GM19468 (cell line): ENCODE data around the gene TCOF1.

Experiments used
- ATAC-seq: cut with Tn5 transposase; IDR thresholded peaks from one replicate; pipeline ENCODE4 v1.9.1; 2021; ENCODE audit warnings: mild to moderate bottlenecking, moderate library complexity, moderate number of reproducible peaks; ENCODE audit not compliant: unreplicated experiment; ENCODE audit errors: extremely low read depth

The TCOF1 gene

DNA sequence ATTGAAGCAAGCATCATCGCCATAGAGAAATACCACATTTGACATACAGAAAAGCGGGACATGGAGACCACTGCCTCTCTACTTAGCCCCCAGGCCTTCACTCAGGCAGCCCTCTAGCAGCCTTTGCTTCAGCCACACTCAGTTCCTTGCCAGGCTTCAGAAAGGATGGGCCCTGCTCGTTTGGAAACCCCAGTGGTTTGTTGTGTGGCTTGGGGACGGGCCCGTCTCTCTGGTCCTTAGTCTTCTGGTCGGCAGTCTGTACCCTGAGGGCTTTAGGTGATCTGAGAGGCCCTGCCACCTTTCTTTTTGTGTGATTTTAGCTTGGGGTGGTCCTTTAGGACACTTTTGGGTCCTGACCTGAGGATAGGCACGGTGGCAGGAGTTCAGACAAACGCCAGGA, 33.7 kb upstream of the TCOF1 start:
- no peak for ATAC-seq

DNA sequence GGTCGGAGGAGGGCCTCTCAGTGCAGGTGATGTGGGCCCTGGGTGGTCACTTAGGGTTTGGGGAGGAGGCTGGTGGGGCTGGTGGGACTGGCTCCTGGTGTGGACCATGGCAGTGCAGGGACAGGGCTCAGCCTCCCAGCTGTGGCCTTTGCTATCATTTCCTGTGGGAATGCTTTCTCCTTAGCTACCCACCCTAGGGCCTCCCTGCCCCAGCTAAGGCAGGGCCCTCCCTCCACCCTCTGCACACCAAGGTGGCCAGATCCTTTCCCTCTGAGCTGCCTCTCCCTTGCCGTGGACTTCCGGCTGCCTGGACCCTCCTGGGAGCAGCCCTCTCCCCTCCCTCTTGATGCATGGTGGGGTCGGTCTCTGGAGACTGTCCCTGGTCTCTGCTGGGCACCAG, 32.1 kb upstream of the TCOF1 start:
- no peak for ATAC-seq

- no peak for ATAC-seq
These were observed 30.8 kb upstream of the TCOF1 start for GRCh38 chr5:150326707-150327106.

- no peak for ATAC-seq
These were observed 30.4 kb upstream of the TCOF1 start for GRCh38 chr5:150327139-150327538.

DNA sequence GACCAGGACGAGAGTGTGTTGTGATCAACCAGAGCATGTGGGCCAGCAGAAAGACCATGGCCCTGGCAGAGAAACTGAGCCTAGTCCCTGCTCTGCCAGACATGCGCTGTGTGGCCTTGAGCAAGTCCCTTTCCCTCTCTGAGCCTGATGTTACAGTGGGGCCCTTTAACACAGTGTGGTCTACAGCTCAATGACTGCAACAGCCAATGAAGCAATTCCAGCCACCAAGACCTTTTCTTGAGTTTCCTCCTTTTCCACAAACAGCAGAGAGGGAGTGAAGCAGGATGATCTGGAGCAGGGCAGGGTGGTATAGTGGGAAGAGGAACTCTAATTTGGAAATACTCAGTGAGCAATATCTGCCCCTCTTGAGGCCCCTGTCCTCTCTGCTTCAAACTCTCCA, 29.0 kb upstream of the TCOF1 start:
- ATAC-seq, result no peak

DNA sequence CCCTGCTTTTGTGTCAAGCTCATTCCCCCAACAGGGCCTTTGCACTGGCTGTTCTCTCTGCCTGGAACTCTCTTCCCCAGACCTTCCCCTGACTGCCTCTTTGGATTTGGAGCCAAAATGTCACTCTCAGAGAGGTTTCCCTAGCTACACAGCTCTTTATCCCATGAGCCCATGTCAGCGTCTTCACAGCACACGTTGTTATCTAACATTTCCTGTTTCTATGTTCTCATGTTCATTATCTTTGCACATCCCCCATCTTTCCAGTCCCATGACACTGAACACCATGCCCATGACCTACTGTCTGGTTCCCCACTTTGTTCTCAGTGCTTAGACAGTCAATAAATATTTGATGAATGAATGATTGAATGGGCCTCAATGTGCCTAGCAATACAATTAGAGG, 28.5 kb upstream of the TCOF1 start:
- ATAC-seq, result no peak

DNA sequence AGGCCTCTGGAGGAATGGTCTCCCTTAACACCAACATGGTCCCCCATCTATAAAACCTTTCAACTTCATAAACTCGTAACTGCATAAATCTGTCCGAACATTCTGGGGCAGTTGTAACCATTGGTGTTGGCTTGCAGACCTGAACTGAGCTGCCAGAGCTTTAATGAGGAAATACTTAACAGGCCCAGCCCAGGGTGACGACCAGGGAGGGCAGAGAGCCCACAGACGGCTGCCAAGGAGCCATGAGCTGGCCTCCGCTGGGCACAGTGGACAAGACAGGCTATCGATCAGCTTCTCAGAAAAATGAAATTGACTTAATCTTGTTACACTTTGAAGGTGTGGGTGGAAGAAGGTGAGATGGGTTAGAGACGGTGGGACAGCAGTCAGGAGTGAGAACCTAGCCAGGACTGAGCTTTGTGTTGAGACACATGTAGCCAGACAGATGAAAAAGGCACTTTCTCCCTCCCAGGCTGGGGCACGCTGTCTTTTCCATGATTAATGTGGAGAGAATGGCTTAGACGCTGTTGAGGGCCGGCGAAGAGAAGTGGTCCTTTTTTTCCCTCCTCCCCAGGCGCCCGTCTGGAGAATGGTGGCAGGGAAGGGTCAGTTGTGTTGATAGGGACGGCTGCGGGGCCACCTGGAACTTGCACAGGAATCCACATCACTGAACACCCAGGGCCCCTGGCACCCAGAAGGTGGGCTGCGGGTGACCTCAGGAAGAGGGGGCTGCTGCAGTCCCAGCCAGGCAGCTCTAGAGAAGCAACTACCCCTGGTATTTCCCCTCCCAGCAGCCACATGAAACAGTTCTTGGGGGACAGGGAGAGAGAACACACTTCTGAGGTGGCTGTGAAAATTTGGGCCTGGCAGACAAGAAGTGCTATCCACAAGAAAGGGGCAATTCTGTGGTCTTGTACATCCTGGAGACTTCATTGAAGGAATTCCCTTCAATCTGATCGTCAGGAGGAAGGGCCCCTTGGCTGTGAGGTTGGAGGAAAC, 27.3 kb upstream of the TCOF1 start:
- no peak for ATAC-seq

DNA sequence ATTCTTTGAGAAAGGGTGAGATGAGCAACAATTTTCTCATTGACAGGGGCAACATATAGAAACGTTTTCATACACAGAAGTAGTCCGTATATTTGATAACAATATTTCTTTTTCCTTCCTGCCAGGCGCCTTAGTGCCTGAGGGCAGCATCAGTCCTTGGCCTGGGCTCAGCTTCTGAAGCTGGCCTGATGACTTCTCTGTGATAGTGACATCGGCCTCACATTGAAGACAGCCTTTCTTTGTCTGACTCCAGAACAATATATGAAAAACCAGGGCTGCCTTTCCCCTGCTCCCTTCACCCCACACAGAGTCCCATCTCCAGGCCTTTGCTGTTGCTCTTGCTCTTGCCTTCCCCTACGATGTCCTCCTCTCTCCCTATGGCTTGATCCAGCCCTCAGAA, 24.1 kb upstream of the TCOF1 start:
- ATAC-seq, result no peak

DNA sequence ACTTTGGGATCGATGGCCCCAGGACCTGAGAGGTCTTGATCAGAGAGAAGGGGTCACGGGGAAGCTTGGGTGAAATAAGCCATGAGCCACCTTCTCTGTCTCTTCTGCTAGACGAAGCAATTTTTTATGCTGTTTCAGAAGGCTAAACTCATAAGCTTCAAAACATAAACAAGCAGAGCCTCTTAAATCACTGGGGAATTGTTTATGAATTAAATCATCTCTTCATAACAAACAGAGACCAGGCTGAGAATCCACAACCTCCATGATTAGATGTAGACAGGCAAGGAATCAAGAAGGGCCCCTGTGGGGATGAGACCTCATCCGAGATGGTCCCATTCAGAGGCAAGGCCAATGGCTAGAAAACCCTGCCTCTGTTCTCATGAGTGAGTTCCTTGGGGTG, 21.7 kb upstream of the TCOF1 start:
- no peak for ATAC-seq

DNA sequence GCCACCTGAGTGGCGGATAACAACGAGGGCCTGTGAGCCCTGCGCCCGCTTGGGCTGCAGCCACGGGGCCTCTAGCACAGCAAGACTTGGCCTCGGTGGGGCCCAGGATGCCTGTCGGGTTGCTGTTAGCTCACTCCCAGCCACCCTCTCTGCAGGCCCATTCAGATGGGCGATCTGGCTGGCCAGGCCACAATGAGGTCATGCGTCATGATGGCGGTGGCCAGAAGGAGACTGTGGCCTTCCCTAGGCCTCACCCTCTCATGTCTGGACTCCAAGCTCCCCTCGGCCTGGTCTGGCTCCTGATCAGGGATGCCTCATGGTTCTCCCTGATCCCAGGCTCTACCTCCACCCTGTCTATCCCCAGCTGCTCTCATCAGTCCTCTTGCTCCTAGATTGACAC, 19.0 kb upstream of the TCOF1 start:
- no peak for ATAC-seq

- no peak for ATAC-seq
These were observed 18.3 kb upstream of the TCOF1 start for GRCh38 chr5:150339165-150339564.

GRCh38 chr5:150339841-150340240, 17.7 kb upstream of the TCOF1 start:
- ATAC-seq, result no peak

- no peak for ATAC-seq
These were observed 16.8 kb upstream of the TCOF1 start for GRCh38 chr5:150340614-150341255.

DNA sequence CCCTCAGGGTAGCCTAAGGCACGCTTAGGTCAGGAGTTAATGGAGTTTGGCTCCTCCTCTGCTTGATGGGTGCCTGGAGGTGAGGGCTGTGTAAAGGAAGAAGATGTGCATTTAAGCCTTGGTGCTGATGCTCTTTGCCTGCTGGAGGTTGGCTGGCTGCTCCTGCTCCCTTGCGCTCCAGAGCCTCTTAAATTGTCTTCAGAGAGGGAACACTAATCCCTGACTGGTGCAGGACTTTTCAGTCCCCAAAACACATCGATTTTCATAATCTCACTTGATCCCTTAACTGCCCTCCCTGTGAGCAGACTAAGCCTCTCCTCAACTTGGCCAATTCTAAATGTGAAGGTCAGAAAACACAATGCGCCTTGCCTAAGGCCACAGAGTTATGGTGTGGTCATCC, 16.2 kb upstream of the TCOF1 start:
- no peak for ATAC-seq

DNA sequence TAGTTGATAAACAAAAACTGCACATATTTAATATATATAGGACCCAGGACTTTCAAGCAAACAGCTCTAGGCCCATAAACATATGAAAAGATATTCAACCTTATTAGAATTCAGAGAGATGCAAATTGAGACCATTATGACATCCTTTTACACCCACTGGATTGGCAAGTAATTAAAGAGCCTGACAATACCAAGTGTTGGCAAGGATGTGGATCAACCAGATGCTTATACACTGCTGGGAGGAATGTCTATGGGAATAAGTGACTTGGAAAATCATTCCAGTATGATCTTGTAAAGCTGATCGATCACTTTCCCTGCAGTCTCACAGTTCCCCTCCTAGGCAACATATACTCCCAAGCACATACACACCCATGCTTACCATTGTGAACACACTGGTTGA, 15.5 kb upstream of the TCOF1 start:
- ATAC-seq, result no peak

DNA sequence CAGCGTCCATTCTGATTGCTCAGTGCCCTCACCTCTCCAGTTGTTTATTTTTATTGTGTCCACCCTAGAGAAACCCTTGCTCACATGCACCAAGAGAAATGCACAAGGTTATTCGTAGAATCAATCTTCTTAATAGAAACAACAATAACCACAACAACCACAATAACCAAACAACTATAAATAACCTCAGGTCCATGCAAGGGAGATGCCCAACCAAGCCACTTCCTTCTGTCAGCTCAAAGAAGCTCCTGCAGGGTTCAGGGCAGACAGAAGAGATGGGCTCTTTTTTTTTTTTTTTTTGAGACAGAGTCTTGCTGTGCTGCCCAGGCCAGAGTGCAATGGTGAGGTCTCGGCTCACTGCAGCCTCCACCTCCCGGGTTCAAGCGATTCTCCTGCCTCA, 14.9 kb upstream of the TCOF1 start:
- no peak for ATAC-seq

GRCh38 chr5:150343994-150344631, 13.4 kb upstream of the TCOF1 start:
- no peak for ATAC-seq

DNA sequence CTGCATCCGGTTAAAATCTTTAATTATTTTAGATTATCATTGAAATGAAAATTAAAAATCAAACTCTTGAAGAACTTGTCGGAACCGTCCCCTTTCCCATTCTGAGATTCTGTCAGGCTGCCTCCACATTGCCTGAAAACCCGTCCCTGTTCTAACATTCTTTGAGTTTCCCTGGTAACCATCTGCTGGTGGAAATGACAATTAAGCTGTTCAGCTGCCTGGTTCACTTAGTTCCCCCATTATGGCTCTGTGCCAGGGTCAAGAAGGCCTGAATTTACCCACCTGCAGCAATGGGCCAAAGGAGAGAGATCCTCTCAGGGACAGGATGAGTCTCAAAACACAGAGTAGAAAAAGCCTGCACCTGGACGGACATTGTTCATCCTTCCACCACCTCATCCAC, 11.8 kb upstream of the TCOF1 start:
- ATAC-seq, result no peak

DNA sequence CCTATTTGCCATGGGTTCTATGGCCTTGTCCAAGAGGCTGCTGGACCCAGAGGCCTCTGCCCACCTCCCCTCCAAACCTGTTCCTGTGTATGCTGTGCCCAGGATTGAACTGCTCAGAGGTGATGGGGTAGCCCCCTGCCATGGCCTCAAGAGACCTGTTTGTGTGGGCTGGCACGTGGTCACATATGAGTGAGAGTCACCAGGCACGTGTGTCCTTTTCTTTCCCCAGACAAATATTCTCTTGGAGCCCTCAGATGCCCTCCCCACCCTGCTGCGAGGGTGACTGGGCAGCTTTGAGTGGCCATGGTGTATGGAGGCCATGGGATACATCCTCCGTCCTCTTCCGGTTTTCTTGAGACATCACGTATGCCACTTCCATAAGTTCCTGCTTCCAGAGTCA, 10.9 kb upstream of the TCOF1 start:
- ATAC-seq, result no peak

GRCh38 chr5:150347003-150347402, 10.5 kb upstream of the TCOF1 start:
- ATAC-seq, result no peak

DNA sequence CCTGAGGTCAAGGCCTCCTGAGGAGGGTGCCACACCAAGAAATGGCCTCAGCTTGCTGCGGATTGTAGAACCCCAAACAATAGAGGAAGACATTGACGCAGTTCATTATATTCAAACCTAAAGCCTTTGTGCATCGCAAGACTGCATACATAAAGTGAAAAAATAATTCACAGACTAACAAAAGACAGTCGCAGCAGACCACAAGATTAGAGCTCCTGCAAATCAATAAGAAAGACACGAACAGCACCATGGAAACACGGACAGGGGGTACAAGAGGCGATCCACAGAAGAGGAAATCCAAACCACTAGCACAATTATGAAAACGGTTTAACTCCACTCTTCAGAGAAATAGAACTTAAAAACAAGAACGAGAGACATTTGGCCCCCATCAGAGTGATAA, 10.0 kb upstream of the TCOF1 start:
- no peak for ATAC-seq
